Activated CD8-positive, alpha-beta T cell treated with anti-CD3 and anti-CD28 coated beads for 36 hours (primary cell): ENCODE results near the gene SPSB4. TPM values are rescaled to one million over a fixed set of nuclear protein-coding genes. Genes with fewer than 3 reads are reported as not detected.

Experiments
- ATAC-seq: fragments of 200-7000 bp; cut with Tn5 transposase; one replicate; pipeline ENCODE4 v1.10.0; 2021; ENCODE audit warnings: mild to moderate bottlenecking, moderate library complexity
- CTCF ChIA-PET: fragments of 350-600 bp; sonication (Branson Sonifier 250); formaldehyde crosslinking; loops from one replicate; lab custom pipeline; 2021; ENCODE audit warnings: antibody characterized with exemption; lab: Charles Lee
- POLR2A ChIA-PET: fragments of 350-600 bp; sonication (Branson Sonifier 250); formaldehyde crosslinking; loops from one replicate; lab custom pipeline; 2021; ENCODE audit warnings: antibody characterized with exemption; lab: Charles Lee
- DNase-seq: peaks from one replicate; pipeline ENCODE4 v3.0.0-alpha.2; 2020
- H3K27ac Mint-ChIP-seq: one replicate; pipeline ENCODE4 v1.8.0; 2021; ENCODE audit warnings: mild to moderate bottlenecking, mixed read lengths
- H3K27me3 Mint-ChIP-seq: one replicate; pipeline ENCODE4 v1.8.0; 2021; ENCODE audit warnings: mixed read lengths
- H3K36me3 Mint-ChIP-seq: one replicate; pipeline ENCODE4 v1.8.0; 2021; ENCODE audit warnings: low read depth, mixed read lengths
- H3K4me1 Mint-ChIP-seq: one replicate; pipeline ENCODE4 v1.8.0; 2021; ENCODE audit warnings: low read depth, mixed read lengths
- H3K4me3 Mint-ChIP-seq: one replicate; pipeline ENCODE4 v1.8.0; 2021; ENCODE audit warnings: mild to moderate bottlenecking, moderate library complexity, mixed read lengths
- H3K9me3 Mint-ChIP-seq: one replicate; pipeline ENCODE4 v1.8.0; 2021; ENCODE audit warnings: mixed read lengths
- intact Hi-C: fragments of 100-400 bp; cut with micrococcal nuclease; formaldehyde crosslinking; loops from one replicate; pipeline ENCODE4 v1.10.0; 2022
- total RNA-seq, 2 experiments: library from RNA; stranded (reverse); gene quantifications; one replicate each; pipeline ENCODE4 v1.2.3, GENCODE V29; 2021
- TF ChIP-seq, protein P1 (sequence below): fragments of 200-600 bp; IDR thresholded peaks from one replicate; pipeline ENCODE4 v1.8.0; 2022; ENCODE audit warnings: antibody characterized with exemption, mild to moderate bottlenecking

The SPSB4 gene
- total RNA-seq, 2 experiments from 2014 or later = not detected

DNA sequence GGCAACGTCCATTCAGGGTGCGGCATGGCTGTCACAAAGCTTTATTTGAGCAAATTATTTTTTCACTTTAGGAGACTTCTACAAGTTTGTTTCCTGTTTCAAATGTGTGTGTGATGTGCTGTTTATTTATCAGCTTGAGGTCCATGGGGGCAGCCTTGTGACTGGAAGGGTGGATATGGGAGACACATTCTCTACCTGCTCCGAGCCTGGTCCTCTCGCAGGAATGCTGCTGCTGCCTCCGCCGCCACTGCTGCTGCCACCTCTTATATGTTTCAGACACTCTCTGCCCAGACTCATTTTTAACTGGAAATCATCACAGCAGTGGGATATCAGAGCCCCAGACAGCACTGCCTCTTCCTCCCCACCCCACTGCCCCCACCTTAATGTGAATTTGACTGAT, 97.0 kb downstream of the SPSB4 start:
- DNase-seq (no peak), ATAC-seq (no peak)
- TF ChIP-seq, protein P1, sequence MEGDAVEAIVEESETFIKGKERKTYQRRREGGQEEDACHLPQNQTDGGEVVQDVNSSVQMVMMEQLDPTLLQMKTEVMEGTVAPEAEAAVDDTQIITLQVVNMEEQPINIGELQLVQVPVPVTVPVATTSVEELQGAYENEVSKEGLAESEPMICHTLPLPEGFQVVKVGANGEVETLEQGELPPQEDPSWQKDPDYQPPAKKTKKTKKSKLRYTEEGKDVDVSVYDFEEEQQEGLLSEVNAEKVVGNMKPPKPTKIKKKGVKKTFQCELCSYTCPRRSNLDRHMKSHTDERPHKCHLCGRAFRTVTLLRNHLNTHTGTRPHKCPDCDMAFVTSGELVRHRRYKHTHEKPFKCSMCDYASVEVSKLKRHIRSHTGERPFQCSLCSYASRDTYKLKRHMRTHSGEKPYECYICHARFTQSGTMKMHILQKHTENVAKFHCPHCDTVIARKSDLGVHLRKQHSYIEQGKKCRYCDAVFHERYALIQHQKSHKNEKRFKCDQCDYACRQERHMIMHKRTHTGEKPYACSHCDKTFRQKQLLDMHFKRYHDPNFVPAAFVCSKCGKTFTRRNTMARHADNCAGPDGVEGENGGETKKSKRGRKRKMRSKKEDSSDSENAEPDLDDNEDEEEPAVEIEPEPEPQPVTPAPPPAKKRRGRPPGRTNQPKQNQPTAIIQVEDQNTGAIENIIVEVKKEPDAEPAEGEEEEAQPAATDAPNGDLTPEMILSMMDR = no peak
- no peaks in the 10 kb centered on the region for H3K4me1 Mint-ChIP-seq
- intact Hi-C loops = no loop called here
- H3K27me3 Mint-ChIP-seq = peaks cover 2% of the 10 kb centered on the region
- CTCF ChIA-PET = interaction anchor here (1.0 kb wide), 1 partner anchor 45 kb away, joined by 4 read pairs; no protein-coding TSS in a partner anchor
- H3K36me3 Mint-ChIP-seq = peaks cover 1% of the 10 kb centered on the region
- no peak overlapping the region for H3K27ac Mint-ChIP-seq
- POLR2A ChIA-PET = no interaction called here
- peaks cover 1% of the 10 kb centered on the region for H3K9me3 Mint-ChIP-seq
- no peak overlapping the region for H3K4me3 Mint-ChIP-seq

DNA sequence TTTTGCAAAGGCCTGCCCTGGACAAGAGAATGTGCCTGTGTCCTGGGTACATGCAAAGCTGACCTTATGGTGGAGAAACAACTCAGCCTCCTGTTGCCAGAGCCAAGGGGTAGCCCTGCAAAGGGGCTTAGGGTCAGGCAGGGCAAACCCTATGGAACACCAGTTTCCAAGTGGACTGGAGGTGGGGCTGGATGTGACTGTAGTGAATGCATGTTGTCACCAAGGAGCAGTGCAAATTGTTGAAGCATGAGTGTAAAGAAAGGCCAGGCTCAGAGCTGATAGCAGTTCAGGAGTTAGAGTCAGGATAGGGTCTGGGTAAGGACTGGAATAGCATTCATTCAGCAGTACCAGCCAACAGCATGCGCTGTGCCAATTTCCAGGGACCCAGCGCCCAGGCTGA, 97.6 kb downstream of the SPSB4 start:
- Mint-ChIP-seq H3K4me3 (no peak overlapping the region), H3K27me3 (no peaks in the 10 kb centered on the region), H3K4me1 (no peaks in the 10 kb centered on the region), H3K36me3 (no peaks in the 10 kb centered on the region), H3K27ac (no peak overlapping the region), H3K9me3 (no peaks in the 10 kb centered on the region)
- intact Hi-C loops = no loop called here
- no peak for ATAC-seq
- TF ChIP-seq, protein P1 = no peak
- POLR2A ChIA-PET = no interaction called here
- DNase-seq = no peak
- CTCF ChIA-PET = interaction anchor here (0.9 to 1.0 kb wide), 2 partner anchors 44 to 138 kb away, joined by 3 to 4 read pairs; no protein-coding TSS in a partner anchor

DNA sequence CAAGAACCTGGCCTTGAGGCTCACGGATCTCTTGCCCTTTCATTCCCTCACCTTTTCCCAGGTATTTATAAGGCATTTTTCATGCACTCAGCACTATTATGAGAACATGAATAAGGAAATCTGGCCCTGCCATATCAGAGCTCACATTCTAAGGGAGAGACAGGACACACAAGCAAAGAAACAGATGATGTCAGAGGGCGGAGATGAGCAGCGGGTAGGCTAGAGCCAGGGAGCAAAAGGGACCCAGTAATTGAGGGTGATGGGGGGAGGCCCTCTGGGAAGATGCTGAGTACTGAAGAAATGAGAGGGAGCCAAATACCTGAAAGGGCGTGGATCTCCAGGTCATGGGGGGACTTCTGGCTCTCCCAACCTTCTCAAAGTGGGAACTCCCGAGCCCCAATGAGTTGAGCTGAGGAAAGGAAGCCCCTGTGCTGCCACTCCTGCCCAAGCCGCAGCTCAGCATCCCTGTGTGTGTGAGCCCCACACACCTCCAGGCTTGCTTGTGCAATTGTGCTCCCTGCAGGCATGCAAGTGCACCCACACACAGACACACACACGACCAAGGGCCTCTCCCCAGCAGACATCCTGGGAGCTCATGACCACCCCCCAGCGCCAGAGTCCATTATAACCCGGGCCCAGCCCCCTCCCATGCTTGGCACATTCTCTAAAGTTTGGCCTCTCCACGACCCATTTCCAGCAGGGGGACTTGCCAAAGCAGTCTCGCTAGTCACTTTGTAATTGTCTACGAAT, 99.1 kb downstream of the SPSB4 start:
- Mint-ChIP-seq H3K27ac (no peak overlapping the region), H3K27me3 (no peaks in the 10 kb centered on the region), H3K36me3 (no peaks in the 10 kb centered on the region), H3K4me1 (no peaks in the 10 kb centered on the region), H3K9me3 (no peaks in the 10 kb centered on the region), H3K4me3 (no peak overlapping the region)
- POLR2A ChIA-PET = no interaction called here
- ATAC-seq (no peak), DNase-seq (no peak)
- intact Hi-C loops = no loop called here
- CTCF ChIA-PET = no interaction called here
- TF ChIP-seq, protein P1 = no peak

DNA sequence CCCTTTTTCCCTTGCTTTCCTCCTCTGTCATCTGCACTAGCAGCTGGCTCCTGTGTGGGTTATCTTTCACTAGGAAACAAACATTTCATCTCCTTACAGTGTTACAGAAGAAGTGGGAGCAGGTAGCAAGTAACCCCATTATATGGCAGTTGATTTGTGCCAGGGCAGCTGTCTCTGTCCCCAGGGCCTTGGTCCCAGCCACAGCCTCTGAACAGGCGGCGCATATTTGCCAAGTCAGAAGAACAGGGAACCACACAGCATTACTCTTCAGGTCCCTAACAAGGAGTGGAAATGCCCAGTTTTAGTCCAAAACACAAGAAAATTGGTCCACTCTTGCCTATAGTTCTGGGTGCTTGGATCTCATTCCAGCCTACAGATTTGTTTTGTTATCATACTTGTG, 99.8 kb downstream of the SPSB4 start:
- H3K4me1 Mint-ChIP-seq = no peaks in the 10 kb centered on the region
- CTCF ChIA-PET = no interaction called here
- TF ChIP-seq, protein P1 = no peak
- no peaks in the 10 kb centered on the region for H3K36me3 Mint-ChIP-seq
- POLR2A ChIA-PET = no interaction called here
- H3K4me3 Mint-ChIP-seq = no peak overlapping the region
- no peak for ATAC-seq
- intact Hi-C loops = no loop called here
- DNase-seq = no peak
- no peaks in the 10 kb centered on the region for H3K27me3 Mint-ChIP-seq
- H3K27ac Mint-ChIP-seq = no peak overlapping the region
- no peaks in the 10 kb centered on the region for H3K9me3 Mint-ChIP-seq

DNA sequence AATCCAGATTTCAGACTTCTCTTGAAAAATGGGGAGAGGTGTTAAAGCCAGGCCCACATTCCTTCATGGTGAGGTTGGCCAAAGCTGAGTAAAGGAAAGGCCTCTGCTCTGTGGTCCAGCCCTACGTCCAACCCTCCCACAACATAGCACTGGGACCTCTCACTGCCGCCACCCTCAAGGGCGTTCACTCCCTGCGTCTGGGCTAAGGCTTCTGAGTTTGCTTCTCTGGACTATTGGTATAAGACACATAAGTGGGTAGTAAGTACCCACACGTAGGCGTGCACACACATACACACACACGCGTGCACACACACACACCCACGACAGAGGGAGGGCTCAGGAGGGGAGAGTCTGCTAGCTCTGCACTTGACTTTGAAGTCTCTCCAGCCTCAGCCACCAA, 100.3 kb downstream of the SPSB4 start:
- intact Hi-C loops = no loop called here
- Mint-ChIP-seq H3K27ac (no peak overlapping the region), H3K27me3 (no peaks in the 10 kb centered on the region), H3K4me3 (no peak overlapping the region), H3K36me3 (no peaks in the 10 kb centered on the region), H3K9me3 (no peaks in the 10 kb centered on the region), H3K4me1 (no peaks in the 10 kb centered on the region)
- CTCF ChIA-PET = no interaction called here
- POLR2A ChIA-PET = no interaction called here
- ATAC-seq = no peak
- no peak for DNase-seq
- TF ChIP-seq, protein P1 = no peak
